SH-SY5Y (cell line): ENCODE results near the gene ALG1.

Experiments used
- GATA2 ChIP-seq: IDR thresholded peaks from 2 replicates; pipeline ENCODE4 v1.6.1; 2011; ENCODE audit warnings: mild to moderate bottlenecking, low read depth, low read length
- GATA3 ChIP-seq: IDR thresholded peaks from 2 replicates; pipeline ENCODE4 v1.6.1; 2011; ENCODE audit warnings: low read depth, mild to moderate bottlenecking, low read length, moderate library complexity

GRCh38 chr16:5070431-5071186 lies 1.0 kb upstream of the ALG1 start:
- TF ChIP-seq GATA3 (no peak), GATA2 (no peak)
